NCI-H2196 treated with DMSO at 0.1 percent for 48 hours (cell line): Measurements from ENCODE around the gene CENPE.

ENCODE experiments used
- DNase-seq: peaks from one replicate; lab custom pipeline; 2025; ENCODE audit not compliant: unreplicated experiment; lab: John Stamatoyannopoulos, UW

The CENPE gene

DNA sequence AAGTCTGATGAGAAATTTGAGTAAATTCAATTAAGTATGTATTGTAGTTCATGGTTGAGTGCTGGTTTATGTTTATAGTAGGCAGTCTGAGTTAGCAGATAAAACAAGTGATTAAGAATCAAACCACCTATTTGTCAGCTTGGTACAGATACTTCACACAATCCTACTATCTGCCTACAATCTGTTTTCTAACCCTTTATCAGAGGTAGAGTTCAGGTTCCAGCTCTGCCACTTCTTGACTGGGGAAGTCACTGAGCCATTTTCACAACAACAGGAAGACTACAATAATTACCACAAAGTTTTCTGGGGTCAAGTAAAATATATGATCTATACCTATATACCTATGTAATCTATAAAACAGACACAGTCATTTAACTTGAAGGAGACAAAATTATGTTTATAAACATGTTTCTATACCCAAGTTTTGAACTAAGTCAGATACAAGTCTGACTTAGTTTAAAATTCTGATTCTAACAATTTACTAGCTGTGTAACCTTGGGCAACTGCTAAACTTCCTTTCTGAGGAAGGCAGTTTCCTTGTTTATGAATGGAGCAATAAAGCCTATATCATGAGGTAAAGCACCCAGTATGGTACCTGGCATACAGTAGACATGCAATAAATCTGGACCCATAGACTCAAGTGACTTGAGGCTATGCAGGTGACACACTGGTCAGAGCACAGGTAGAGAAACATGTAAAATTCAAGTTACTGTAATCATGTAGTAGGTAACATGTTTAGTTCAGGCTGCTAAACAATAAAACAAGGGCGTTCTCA lies 61.3 kb downstream of the CENPE start:
- no peak for DNase-seq

DNA sequence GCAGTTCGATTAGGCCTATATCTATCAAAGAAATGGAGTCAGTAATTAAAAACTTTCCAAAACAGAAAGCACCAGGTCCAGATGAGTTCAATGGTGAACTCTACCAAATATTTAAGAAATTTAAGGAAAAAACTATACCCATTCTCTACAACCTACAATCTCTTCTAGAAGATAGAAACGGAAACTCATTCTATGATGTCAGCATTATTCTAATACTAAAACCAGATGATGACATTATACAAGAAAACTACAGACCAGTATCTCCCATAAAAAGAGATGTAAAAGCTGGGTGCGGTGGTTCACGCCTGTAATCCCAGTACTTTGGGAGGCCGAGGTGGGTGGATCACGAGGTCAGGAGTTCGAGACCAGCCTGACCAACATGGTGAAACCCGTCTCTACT lies 69.0 kb downstream of the CENPE start:
- DNase-seq, result no peak

DNA sequence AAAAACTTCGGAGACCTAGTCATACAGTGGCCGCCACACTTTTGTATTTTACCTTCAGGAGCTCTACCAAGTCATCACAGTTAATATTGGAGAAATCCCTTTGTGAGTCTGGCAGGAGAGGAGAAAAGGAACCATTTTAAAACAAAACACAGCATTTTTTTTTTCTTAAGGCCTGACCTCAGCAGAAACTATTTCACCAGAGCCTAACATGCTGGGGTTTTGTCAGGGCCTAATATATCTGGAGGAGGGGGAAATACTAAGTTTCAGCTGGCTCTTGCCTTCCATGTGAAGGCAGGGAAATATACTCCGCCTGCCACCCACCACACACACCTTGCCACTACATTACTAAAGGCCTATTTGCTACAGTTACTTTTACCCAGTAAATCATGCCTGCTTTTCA lies 72.0 kb downstream of the CENPE start:
- DNase-seq, result no peak

DNA sequence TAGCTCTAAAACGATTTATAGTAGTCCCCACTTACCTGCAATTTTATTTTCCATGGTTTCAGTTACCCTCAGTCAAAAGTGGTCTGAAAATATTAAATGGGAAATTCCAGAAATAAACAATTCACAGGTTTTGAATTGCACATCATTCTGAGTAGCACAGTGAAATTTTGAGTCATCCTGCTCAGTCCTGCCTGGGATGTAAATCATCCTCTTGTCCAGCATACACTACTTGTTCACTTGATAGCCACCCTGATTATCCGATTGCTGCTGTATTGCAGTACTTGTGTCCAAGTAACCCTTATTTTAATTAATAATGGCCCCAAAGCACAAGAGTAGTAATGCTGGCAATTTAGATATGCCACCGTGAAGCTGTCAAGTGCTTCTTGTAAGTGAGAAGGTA lies 75.0 kb downstream of the CENPE start:
- no peak for DNase-seq

GRCh38 chr4:103118166-103118565 lies 80.0 kb downstream of the CENPE start:
- DNase-seq, result no peak

DNA sequence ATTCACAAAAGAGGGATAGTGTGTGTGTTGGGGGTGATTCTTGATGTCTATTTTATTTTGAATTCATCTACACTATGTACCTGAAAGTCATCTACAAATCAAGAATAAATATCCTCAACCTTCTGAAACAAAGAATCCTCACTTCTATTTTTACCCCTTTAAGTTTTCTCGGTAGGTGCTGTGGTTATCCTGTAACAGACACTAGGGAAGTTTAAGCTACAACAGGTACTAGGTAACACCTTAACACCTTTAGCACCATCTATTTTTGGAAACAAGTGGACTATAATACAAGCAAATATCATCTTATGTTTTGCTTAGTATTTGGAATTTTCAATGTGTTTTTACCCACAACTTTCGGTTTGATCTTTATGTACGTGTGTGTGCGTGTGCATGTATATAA lies 86.5 kb downstream of the CENPE start:
- DNase-seq, result no peak

DNA sequence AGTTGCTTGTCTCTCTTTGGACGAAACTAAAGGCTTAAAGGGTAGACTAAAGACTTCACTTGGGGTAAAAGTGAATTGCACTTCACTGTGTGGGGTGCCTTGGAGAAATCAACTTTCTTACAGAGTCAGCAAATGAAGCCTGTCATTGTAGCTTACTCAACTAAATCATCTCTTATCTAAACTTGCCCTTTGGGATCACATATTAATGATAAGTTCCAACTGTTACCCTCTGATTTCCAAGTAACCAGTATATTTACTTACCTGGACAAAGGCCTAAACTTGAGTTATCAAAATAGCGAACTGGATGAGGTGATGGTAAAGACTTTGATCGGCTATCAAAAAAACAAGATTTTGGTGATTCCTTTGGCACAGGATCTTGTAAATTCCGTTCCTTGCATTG lies 89.6 kb downstream of the CENPE start:
- DNase-seq, result no peak

GRCh38 chr4:103105558-103106356 lies 92.4 kb downstream of the CENPE start:
- DNase-seq, result no peak

- no peak for DNase-seq
Measured at GRCh38 chr4:103104886-103105285, 93.3 kb downstream of the CENPE start.

GRCh38 chr4:103100691-103101090 lies 97.5 kb downstream of the CENPE start:
- DNase-seq, result no peak

DNA sequence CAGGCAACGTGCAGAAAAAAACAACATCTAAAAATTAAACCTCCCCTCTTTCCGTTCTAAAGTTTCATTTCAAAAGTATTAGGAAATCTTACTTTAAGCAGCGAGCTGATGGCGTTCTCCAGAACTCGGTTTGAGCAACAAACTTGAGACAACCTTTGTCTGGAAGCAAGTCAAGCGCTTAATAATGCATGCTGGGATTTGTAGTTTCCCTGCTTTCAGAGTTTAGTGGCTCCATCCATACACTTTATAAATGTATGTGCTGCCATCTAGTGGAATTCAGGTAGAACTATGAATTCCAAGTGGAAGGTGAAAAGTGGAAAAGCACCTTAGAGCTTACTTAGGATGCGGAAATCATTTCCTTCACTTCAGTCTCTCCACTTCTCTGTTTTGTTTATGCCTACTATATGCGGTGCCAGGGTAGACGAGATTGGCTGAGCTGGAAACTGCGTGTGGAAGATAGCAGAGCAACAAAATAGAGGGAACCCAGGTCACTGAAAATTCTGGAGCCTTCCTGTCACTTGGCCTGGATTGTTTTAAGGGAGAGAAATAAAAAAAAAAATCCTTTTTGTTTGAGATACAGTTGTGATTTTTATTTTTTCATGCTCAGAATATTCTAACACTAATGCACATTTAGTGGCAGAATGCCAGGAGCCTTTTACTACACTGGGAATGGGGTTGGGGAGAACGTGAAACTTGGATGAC lies 98.3 kb downstream of the CENPE start, which contains the start of gene BDH2:
BDH2 (minus strand) TSS at position 144 of the 702 bp plus-strand sequence. CDS start 3,580 bp downstream, outside the sequence.
- DNase-seq, result peak; percentile 42

DNA sequence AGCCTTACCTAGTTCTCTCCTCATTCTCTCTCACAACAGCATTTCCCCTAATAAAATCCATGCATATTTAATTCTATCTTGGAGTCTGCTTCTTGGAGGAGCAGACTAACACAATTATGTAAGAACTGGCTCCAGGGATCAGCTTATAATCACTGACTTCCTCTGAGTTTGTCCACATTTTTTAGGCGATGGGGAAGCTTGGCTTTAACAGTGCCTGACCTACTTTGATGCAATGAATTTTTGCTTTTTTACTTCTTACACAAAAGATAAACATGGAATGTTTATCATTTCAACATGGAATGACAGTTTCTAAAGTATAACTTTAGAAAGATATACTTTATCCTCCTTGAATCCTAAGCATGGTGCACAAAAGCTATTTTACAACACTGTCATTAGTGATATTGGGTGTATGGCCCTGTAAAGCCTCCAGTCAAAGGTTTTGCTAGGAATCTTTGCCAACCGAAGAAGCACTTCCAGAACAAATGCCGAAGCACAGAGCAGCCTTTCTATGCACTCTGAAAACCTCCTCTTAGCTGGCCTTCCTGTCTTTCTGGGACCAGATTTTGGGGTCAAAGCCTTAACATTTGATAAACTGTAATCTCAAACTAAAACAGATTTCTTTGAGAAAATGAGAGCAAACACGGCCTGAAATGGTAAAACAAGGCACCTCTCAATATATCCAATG lies 99.2 kb downstream of the CENPE start:
- DNase-seq, result no peak

GRCh38 chr4:103098341-103098740 lies 99.8 kb downstream of the CENPE start:
- DNase-seq, result no peak

GRCh38 chr4:103097112-103097511 lies 101.0 kb downstream of the CENPE start:
- DNase-seq, result no peak

GRCh38 chr4:103095080-103095479 lies 103.1 kb downstream of the CENPE start:
- DNase-seq, result no peak

GRCh38 chr4:103092245-103092644 lies 105.9 kb downstream of the CENPE start:
- no peak for DNase-seq

DNA sequence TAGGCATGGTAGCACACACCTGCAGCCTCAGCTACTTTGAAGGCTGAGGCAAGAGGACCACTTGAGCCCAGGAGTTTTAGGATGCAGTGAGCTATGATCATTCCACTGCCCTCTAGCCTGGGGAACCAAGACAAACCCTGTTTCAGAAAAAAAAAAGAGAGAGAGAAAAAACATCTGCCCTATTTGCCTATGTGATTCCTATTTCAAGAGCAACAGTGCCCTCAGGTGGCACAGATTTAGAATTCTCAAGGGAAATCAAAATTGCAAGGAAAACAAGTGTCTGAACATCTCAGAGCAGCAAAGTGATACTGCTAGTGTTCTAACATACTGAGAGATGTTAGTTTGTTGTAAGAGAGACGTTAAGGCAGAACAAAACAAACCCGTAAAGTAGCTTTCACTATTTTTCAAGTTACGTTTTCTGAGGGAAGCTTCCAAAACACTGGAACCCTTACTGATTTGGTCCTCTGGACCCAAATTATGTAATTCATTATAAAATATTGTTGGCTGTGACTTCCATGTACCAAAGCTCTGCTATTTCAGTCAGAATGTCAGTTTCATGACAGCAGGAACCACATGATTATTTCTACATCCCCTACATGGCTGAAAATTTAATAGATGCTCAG lies 106.4 kb downstream of the CENPE start:
- peak; percentile 16 for DNase-seq

- DNase-seq, result no peak
Measured at GRCh38 chr4:103089481-103089880, 108.7 kb downstream of the CENPE start.

DNA sequence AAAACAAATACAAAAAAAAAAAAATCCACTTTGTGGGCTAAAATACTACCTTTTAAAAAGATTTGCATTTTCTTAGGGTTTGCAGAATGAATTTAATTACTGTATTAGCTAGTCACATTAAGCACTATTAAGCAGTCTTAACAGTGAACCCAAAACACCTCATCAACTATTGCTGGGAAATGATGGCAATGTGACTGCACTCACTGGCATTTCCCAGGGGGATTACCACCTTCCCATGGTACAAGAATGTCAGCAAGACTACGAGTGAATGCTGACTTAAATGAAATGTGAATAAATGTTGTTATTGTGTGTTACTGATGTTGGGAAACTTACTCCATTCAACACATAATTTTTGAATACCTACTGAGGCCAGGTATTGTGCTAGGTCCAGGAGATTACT lies 111.6 kb downstream of the CENPE start:
- DNase-seq, result no peak

DNA sequence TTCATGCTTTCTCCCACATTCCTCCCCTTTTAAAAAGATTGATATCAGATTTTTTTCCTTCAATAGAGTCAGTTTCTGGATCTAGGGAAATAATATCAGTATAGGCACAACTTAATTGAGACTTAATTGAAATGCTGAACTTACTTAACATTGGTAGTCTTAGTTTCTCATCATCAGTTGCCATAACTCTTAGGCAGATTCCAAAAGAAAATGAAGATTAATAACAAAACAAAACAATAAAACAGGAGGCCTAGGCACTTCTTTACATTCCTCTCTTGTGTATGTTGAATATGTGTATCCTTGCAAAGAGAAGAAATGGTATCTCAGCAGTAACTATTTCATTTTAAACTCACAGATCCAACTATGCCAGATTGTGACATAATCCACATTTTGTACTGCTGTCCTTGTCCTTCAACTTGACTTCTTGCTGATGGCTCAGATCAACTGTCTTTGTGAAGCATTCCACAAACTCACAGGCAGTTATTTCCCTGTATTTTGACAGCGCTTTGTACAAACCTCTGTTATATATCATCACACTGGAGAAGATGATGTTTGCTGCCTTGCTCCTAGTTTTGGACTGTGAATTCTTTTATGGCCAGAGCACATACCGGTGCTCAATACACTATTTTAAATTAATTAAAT lies 112.5 kb downstream of the CENPE start:
- DNase-seq, result no peak
